ENCODE measurements around the gene BTN1A1. TPM values are rescaled to one million over a fixed set of nuclear protein-coding genes. Genes with fewer than 3 reads are reported as not detected.
A peak's percentile ranks its signal among the peaks of the same experiment; 100 is the strongest.
"Not testable (repeated sequence)": the region's sequence is repeated elsewhere in the genome, so short reads cannot be mapped to it uniquely, and the experiment has no call there.

The BTN1A1 gene
- polyA plus RNA-seq, 2 donors, result not detected

DNA sequence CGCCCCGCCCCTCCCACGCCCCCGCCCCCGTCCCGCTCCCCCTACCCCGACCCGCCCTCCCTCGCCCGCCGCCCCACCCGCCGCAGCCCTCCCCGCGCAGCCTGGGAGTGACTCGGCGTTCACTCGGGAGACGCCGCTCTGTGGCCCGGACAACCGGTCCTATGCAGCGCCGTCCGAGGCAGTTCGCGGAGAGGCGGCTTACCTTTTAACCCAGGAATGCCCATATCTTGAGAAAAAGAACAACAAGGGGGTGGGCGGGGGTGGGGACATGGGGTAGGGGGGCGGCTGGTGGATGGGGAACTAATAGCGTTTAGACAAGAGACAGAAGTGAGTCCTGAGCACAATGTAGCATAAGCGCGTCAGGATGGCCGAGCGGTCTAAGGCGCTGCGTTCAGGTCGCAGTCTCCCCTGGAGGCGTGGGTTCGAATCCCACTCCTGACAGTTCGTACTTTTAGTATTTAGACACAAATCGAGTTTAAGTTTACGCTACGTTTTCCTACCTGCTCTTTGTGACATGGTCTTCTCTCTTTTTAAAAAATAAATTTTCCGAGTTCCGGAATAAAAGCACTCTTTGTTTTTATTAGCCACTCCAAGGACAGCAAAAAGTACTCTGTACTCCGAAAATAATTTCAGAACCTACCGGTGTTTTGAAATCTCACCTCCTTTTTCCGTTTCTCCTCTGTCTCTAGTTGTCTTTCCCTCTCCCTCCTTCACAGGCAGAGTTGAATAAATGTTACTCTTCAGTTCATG lies 20.9 kb downstream of the BTN1A1 start:
- Histone ChIP-seq H3K9me3 (ENCODE audit: control insufficient read depth in 2 of 2, insufficient read depth in 1 of 2, low read depth in 1 of 2, low read length in 1 of 2) (no peaks in the 10 kb centered on the region), H3K36me3 (ENCODE audit: control insufficient read depth in 2 of 2, insufficient read depth in 2 of 2, low read length in 1 of 2) (no peaks in the 10 kb centered on the region), H3K27me3 (ENCODE audit: control insufficient read depth in 1 of 2, insufficient read depth in 2 of 2, low read length in 2 of 2) (no peaks in the 10 kb centered on the region), H3K27ac (ENCODE audit: low read depth in 2 of 2, low read length in 1 of 2) (peak overlapping the region; percentile 97 to 98), H3K4me3 (ENCODE audit: low read depth in 1 of 2, low read length in 2 of 2) (peak overlapping the region; percentile 27 to 60), H3K4me1 (ENCODE audit: control insufficient read depth in 2 of 2, insufficient read depth in 2 of 2, low read length in 1 of 2) (peaks cover 0 to 3% of the 10 kb centered on the region in 2 donors)
- 0 to 1% methylated on average over 47 to 48 of the region's 49 CpGs for WGBS, 2 donors

DNA sequence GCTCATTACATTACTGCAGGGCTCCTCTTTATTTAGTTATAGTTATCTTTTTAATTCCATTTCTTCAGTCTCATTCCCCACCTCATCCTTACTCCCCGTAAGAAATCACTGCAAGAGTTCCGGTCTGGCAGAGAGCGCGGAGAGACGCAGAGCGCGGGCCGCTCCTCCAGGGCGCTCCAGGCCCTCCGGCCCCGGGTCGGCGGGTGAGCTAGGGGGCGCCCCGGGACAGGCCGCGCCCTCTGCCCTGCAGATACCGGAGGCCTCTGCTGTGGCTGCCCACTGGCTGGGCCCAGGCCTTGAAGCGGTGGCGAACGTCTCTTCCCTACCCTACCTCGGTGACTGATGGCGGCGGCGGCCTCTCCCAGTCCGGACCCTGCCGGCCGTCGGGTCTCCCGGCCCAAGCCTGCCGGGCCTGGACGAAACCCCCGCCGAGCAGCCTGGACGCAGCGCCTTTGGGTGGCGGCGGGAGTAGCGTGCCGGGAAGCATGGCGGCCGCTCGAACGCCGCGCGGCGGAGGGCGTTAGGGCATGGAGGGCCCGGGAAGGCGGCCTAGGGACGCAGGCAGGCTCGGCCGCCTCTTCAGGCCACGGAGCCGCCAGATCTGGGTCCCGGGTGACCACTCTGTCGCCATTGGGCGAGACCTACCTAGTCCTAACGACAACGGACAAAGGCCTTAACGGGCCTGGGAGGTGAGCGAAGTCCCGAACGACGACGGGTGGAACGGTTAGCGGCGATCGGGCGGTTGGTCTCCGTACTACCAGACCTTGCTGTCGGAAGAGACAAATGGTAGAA lies 21.7 kb downstream of the BTN1A1 start:
- Histone ChIP-seq H3K27me3 (ENCODE audit: control insufficient read depth in 1 of 2, insufficient read depth in 2 of 2, low read length in 2 of 2) (no peaks in the 10 kb centered on the region), H3K36me3 (ENCODE audit: control insufficient read depth in 2 of 2, insufficient read depth in 2 of 2, low read length in 1 of 2) (no peaks in the 10 kb centered on the region), H3K4me3 (ENCODE audit: low read depth in 1 of 2, low read length in 2 of 2) (peak overlapping the region; percentile 60 to 76), H3K9me3 (ENCODE audit: control insufficient read depth in 2 of 2, insufficient read depth in 1 of 2, low read depth in 1 of 2, low read length in 1 of 2) (no peaks in the 10 kb centered on the region), H3K4me1 (ENCODE audit: control insufficient read depth in 2 of 2, insufficient read depth in 2 of 2, low read length in 1 of 2) (peaks cover 0 to 3% of the 10 kb centered on the region in 2 donors), H3K27ac (ENCODE audit: low read depth in 2 of 2, low read length in 1 of 2) (peak overlapping the region; percentile 92 to 98)
- WGBS, 2 donors, result 6 to 7% methylated on average over 73 to 74 of the region's 74 CpGs

DNA sequence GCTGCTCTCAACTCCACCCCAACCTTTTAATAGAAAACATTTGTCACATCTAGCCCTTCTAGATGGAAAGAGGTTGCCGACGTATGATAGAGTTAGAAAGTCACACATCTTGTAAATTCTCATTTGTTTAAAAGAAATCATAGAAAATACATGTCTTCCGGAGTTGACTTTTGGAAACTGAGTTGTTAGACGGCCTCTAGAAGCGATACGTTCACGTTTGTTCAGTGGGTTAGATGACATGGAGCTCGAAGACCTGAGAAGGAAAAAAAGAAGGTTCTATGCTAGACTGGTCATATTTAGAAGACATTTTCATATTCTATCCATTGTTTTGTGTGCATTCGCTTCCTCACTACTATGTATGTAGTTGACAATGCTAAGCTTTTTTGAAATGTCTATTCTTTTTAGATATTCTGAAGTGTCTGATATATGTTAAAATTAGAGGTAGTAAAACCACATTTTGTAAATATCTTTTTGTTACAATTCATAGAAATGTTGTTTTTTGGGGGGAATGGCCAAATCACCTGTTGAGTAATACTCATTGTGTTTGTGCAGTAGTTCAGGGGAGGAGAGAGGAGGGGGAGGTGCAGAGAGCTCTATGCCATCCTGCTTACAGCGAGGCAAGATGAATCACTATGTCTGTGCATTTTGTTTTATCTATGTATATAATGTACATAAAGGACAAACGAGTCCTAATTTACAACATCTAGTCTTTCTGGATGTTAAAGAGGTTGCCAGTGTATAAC lies 22.6 kb downstream of the BTN1A1 start:
- Histone ChIP-seq H3K27ac (ENCODE audit: low read depth in 2 of 2, low read length in 1 of 2) (peak overlapping the region; percentile 92 to 98), H3K4me3 (ENCODE audit: low read depth in 1 of 2, low read length in 2 of 2) (peak overlapping the region; percentile 60 to 76)
- 70 to 71% methylated on average over 11 of the region's 11 CpGs for WGBS, 2 donors
- H3K27me3 ChIP-seq (ENCODE audit: control insufficient read depth in 1 of 2, insufficient read depth in 2 of 2, low read length in 2 of 2); H3K9me3 ChIP-seq (ENCODE audit: control insufficient read depth in 2 of 2, insufficient read depth in 1 of 2, low read depth in 1 of 2, low read length in 1 of 2); H3K36me3 ChIP-seq (ENCODE audit: control insufficient read depth in 2 of 2, insufficient read depth in 2 of 2, low read length in 1 of 2); H3K4me1 ChIP-seq (ENCODE audit: control insufficient read depth in 2 of 2, insufficient read depth in 2 of 2, low read length in 1 of 2): not testable (repeated sequence)

DNA sequence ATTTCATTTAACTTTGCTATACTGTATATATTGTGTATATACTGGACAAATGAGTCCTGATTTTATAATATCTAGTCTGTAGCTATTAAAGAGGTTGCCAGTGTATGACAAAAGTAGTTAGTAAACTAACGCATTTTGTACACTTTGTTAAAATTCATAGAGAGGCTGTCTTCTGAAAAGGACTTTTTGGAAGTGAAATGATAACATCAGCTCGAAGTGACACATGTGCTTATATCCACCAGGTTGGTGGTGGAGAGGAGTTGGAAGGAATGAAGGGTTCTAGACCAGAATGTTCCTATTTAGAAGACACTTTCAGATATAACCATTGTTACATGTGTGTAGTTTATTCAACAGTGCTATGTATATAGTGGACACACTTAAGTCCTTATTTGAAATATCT lies 24.2 kb downstream of the BTN1A1 start:
- H3K27ac ChIP-seq (ENCODE audit: low read depth in 2 of 2, low read length in 1 of 2); H3K27me3 ChIP-seq (ENCODE audit: control insufficient read depth in 1 of 2, insufficient read depth in 2 of 2, low read length in 2 of 2); H3K36me3 ChIP-seq (ENCODE audit: control insufficient read depth in 2 of 2, insufficient read depth in 2 of 2, low read length in 1 of 2); H3K4me1 ChIP-seq (ENCODE audit: control insufficient read depth in 2 of 2, insufficient read depth in 2 of 2, low read length in 1 of 2); H3K4me3 ChIP-seq (ENCODE audit: low read depth in 1 of 2, low read length in 2 of 2); H3K9me3 ChIP-seq (ENCODE audit: control insufficient read depth in 2 of 2, insufficient read depth in 1 of 2, low read depth in 1 of 2, low read length in 1 of 2): not testable (repeated sequence)
- WGBS, 2 donors, result 96 to 97% methylated on average over 2 of the region's 2 CpGs

DNA sequence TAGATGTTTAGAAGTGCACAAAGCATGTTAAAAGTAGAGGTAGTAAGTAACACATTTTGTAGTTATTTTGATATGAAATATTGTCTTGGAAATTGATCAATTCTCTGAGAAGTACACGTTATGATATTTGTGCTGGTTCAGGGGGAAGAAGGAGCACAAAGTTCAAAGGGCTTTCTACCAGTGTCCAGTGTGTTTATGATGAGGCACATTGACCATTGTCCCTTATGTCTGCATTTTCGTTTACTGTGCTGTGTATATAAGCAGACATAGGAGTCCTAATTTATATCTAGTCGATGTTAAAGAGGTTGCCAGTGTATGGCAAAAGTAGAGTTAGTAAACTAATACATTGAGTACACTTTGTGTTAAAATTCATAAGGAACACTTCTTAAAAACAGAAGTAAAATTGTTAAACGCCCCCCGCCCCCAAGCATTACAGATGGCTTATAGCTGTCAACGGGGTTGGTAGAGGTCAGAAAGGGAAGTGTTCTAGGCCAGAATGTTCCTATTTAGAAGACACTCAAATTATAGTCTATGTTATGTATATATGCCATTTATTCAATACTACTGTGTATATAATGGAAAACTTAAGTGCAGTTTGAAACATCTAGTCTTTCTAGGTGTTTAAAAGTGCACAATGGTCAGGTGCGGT lies 24.7 kb downstream of the BTN1A1 start:
- H3K4me3 ChIP-seq (ENCODE audit: low read depth in 1 of 2, low read length in 2 of 2), result no peak overlapping the region
- 87 to 90% methylated on average over 7 of the region's 7 CpGs for WGBS, 2 donors
- H3K4me1 ChIP-seq (ENCODE audit: control insufficient read depth in 2 of 2, insufficient read depth in 2 of 2, low read length in 1 of 2), result peaks cover 0 to 3% of the 10 kb centered on the region in 2 donors
- H3K9me3 ChIP-seq (ENCODE audit: control insufficient read depth in 2 of 2, insufficient read depth in 1 of 2, low read depth in 1 of 2, low read length in 1 of 2), result no peaks in the 10 kb centered on the region
- no peaks in the 10 kb centered on the region for H3K27me3 ChIP-seq (ENCODE audit: control insufficient read depth in 1 of 2, insufficient read depth in 2 of 2, low read length in 2 of 2)
- no peaks in the 10 kb centered on the region for H3K36me3 ChIP-seq (ENCODE audit: control insufficient read depth in 2 of 2, insufficient read depth in 2 of 2, low read length in 1 of 2)
- no peak overlapping the region for H3K27ac ChIP-seq (ENCODE audit: low read depth in 2 of 2, low read length in 1 of 2)

DNA sequence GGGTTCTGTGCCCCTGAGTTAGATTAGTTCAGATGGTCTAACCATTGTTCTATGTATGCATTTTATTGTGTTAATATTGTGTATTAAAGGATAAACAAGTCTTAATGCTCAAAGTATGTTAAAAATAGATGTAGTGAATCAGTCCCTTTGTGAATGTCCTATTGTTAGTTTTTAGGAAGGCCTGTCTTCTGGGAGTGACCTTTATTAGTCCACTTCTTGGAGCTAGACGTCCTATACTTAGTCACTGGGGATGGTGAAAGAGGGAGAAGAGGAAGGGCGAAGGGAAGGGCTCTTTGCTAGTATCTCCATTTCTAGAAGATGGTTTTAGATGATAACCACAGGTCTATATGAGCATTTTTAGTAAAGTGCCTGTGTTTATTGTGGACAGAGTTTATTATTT lies 25.7 kb downstream of the BTN1A1 start:
- H3K27ac ChIP-seq (ENCODE audit: low read depth in 2 of 2, low read length in 1 of 2), result no peak overlapping the region
- peaks cover 0 to 3% of the 10 kb centered on the region in 2 donors for H3K4me1 ChIP-seq (ENCODE audit: control insufficient read depth in 2 of 2, insufficient read depth in 2 of 2, low read length in 1 of 2)
- no peaks in the 10 kb centered on the region for H3K27me3 ChIP-seq (ENCODE audit: control insufficient read depth in 1 of 2, insufficient read depth in 2 of 2, low read length in 2 of 2)
- 67 to 81% methylated on average over 2 of the region's 2 CpGs for WGBS, 2 donors
- H3K36me3 ChIP-seq (ENCODE audit: control insufficient read depth in 2 of 2, insufficient read depth in 2 of 2, low read length in 1 of 2), result no peaks in the 10 kb centered on the region
- H3K9me3 ChIP-seq (ENCODE audit: control insufficient read depth in 2 of 2, insufficient read depth in 1 of 2, low read depth in 1 of 2, low read length in 1 of 2), result no peaks in the 10 kb centered on the region
- H3K4me3 ChIP-seq (ENCODE audit: low read depth in 1 of 2, low read length in 2 of 2), result no peak overlapping the region

DNA sequence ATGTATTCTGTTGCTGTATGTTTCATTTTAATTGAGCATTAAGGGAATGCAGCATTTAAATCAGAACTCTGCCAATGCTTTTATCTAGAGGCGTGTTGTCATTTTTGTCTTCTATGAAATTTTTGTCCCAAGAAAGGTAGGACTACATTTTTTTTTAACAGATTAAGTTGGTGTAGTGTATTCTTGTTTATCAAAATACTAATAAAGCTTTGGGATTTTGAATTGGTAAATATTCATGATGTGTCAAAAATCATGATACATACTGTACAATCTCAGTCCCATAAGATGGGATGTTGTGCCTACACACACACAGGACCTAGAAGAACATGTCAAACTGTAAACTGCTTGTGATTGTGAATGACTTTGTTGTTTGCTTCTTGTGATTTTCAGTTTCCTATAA lies 26.8 kb downstream of the BTN1A1 start:
- 98 to 100% methylated on average over 1 of the region's 1 CpG for WGBS, 2 donors
- H3K27me3 ChIP-seq (ENCODE audit: control insufficient read depth in 1 of 2, insufficient read depth in 2 of 2, low read length in 2 of 2), result no peaks in the 10 kb centered on the region
- H3K9me3 ChIP-seq (ENCODE audit: control insufficient read depth in 2 of 2, insufficient read depth in 1 of 2, low read depth in 1 of 2, low read length in 1 of 2), result no peaks in the 10 kb centered on the region
- no peak overlapping the region for H3K27ac ChIP-seq (ENCODE audit: low read depth in 2 of 2, low read length in 1 of 2)
- peaks cover 0 to 3% of the 10 kb centered on the region in 2 donors for H3K4me1 ChIP-seq (ENCODE audit: control insufficient read depth in 2 of 2, insufficient read depth in 2 of 2, low read length in 1 of 2)
- H3K4me3 ChIP-seq (ENCODE audit: low read depth in 1 of 2, low read length in 2 of 2), result no peak overlapping the region
- H3K36me3 ChIP-seq (ENCODE audit: control insufficient read depth in 2 of 2, insufficient read depth in 2 of 2, low read length in 1 of 2), result no peaks in the 10 kb centered on the region

DNA sequence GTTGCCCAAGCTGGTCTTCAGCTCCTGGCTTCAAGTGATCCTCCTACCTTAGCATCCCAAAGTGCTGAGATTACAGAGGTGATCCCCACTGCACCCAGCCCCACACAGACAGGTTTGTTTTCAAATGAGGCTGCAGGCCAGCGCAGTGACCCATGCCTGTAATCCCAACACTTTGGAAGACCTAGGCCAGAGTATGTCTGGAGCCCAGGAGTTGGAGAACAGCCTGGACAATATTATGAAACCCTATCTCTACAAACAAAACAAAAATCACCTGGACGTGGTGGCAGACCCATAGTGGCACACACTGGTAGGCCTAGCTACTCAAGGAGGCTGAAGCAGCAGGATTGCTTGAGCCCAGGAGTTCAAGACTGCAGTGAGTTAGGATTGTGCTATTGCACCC lies 30.1 kb downstream of the BTN1A1 start:
- H3K27me3 ChIP-seq (ENCODE audit: control insufficient read depth in 1 of 2, insufficient read depth in 2 of 2, low read length in 2 of 2), result no peaks in the 10 kb centered on the region
- H3K27ac ChIP-seq (ENCODE audit: low read depth in 2 of 2, low read length in 1 of 2), result no peak overlapping the region
- no peaks in the 10 kb centered on the region for H3K4me1 ChIP-seq (ENCODE audit: control insufficient read depth in 2 of 2, insufficient read depth in 2 of 2, low read length in 1 of 2)
- no peaks in the 10 kb centered on the region for H3K9me3 ChIP-seq (ENCODE audit: control insufficient read depth in 2 of 2, insufficient read depth in 1 of 2, low read depth in 1 of 2, low read length in 1 of 2)
- WGBS, 2 donors, result 91 to 93% methylated on average over 2 of the region's 2 CpGs
- H3K4me3 ChIP-seq (ENCODE audit: low read depth in 1 of 2, low read length in 2 of 2), result no peak overlapping the region
- H3K36me3 ChIP-seq (ENCODE audit: control insufficient read depth in 2 of 2, insufficient read depth in 2 of 2, low read length in 1 of 2), result no peaks in the 10 kb centered on the region

DNA sequence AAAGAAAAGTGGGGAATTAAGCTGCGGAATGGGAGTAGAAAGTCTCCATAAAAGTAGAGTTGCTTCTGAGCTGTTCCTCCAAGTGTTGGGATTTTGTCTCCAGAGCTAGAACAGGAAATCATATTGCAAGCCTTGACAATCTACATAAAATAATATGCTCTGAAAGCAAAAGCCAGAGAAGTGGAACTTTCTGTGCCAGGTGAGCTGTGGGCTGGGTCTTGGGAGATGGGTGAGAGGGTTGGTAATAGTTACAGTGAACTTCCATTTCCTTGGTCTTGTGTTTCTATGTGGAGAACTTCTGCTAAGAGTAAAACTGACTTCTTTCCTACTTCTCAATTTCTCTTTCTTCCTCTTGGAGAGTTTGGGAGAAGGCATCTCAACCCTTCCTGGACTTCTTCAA lies 31.8 kb downstream of the BTN1A1 start:
- Histone ChIP-seq H3K27ac (ENCODE audit: low read depth in 2 of 2, low read length in 1 of 2) (no peak overlapping the region), H3K4me1 (ENCODE audit: control insufficient read depth in 2 of 2, insufficient read depth in 2 of 2, low read length in 1 of 2) (peaks cover 0 to 2% of the 10 kb centered on the region in 2 donors), H3K4me3 (ENCODE audit: low read depth in 1 of 2, low read length in 2 of 2) (no peak overlapping the region), H3K27me3 (ENCODE audit: control insufficient read depth in 1 of 2, insufficient read depth in 2 of 2, low read length in 2 of 2) (no peaks in the 10 kb centered on the region), H3K9me3 (ENCODE audit: control insufficient read depth in 2 of 2, insufficient read depth in 1 of 2, low read depth in 1 of 2, low read length in 1 of 2) (no peaks in the 10 kb centered on the region), H3K36me3 (ENCODE audit: control insufficient read depth in 2 of 2, insufficient read depth in 2 of 2, low read length in 1 of 2) (no peaks in the 10 kb centered on the region)
- WGBS, 2 donors, result 94 to 100% methylated on average over 1 of the region's 1 CpG

Data from esophagus (tissue), 2 donors.